ENCODE data around the gene MRPS7.

- TF ChIP-seq POLR2AphosphoS5 (IDR thresholded peaks at IDR 0.05): no peak
- TF ChIP-seq, protein P1, sequence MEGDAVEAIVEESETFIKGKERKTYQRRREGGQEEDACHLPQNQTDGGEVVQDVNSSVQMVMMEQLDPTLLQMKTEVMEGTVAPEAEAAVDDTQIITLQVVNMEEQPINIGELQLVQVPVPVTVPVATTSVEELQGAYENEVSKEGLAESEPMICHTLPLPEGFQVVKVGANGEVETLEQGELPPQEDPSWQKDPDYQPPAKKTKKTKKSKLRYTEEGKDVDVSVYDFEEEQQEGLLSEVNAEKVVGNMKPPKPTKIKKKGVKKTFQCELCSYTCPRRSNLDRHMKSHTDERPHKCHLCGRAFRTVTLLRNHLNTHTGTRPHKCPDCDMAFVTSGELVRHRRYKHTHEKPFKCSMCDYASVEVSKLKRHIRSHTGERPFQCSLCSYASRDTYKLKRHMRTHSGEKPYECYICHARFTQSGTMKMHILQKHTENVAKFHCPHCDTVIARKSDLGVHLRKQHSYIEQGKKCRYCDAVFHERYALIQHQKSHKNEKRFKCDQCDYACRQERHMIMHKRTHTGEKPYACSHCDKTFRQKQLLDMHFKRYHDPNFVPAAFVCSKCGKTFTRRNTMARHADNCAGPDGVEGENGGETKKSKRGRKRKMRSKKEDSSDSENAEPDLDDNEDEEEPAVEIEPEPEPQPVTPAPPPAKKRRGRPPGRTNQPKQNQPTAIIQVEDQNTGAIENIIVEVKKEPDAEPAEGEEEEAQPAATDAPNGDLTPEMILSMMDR (IDR thresholded peaks at IDR 0.05): no peak
Observed at GRCh38 chr17:75270966-75271232, 9.2 kb downstream of the MRPS7 start, which contains the start of gene MIF4GD.
